ENCODE measurements around the gene CCT2.

CCT2 gene

DNA sequence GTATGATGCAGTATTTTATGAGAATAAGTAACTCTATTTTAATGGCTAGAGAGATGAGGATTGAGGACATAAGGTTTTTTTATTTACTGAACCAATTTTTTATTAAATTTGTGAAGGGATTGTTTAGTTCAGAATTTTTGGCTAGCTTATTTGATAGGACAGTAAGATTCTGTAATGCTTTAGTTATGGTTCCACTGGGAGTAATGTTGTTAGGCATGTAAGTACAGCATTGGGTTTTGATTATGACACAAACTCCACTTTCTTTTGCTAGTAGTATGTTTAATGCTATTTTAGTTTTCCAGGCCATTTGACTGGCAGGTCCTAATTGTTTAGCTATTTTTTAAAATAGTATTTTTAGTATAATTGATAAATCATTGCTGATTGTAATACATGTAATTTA is 59.3 kb downstream of the CCT2 start:
- DNase-seq: no peak

DNA sequence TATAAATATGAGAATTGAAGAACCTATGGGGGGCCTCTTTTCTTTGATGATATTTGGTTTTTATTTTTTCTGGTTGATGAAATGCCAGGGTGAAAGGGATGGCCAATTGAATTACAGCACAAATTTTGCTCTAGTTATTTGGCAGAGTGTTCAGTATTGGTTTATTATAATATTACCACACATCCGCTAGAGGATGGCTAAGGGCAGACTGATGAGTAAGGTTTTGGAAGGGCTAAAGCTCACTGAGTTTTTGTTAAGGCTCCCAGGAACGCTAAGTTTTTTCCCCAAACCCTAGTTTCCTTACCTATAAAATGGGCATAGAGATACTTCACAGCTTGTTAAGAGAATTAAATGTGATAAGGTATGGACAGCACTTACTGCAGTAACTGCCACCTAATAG is 59.8 kb downstream of the CCT2 start:
- no peak for DNase-seq

DNA sequence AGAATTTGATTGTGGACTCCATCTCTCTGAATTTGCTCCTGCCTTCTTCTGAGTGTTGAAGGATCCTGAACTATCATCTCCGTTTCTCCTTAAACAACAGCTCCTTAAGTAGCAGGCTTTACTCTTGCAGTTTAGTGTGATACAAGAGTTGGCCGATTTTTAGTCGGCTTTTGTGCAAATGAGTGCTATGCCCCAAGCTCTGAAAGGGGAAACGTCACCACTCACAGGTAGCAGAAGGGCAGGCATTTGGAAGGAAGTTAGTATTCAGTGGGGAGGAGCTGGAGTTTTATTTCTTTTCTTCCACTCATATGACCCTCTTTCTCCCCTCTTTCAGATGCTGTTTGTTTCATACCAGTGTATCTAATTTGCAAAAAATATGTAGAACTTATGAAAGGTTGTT is 61.9 kb downstream of the CCT2 start:
- no peak for DNase-seq

DNA sequence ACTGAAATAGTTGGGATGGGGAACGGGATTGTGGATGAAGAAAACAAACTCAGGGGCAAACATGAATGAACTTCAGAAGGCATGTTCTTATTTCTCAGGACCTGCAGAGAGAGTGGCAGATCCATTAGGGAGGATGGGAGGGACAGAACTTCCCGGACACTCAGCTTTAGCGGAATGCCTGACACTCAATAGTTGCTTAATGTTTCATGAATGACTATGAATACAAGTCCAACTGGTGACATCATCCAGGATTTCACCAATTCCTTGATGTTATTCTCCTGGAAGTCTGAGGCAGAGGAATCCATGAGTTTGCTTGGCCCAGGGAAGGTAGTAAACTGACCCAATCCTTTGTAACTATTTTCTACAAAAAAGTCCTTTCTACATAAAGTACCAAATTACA is 63.2 kb downstream of the CCT2 start:
- no peak for DNase-seq

GRCh38 chr12:69649529-69649928 is 64.3 kb downstream of the CCT2 start:
- DNase-seq: no peak
